Sigmoid colon (tissue), 7 donors: Measurements from ENCODE around the gene LFNG. TPM values are rescaled to one million over a fixed set of nuclear protein-coding genes. Genes with fewer than 3 reads are reported as not detected.

Experiments used
- DNase-seq: peaks from one replicate; pipeline ENCODE4 v3.0.0-alpha.2; 2019
- H3K27ac ChIP-seq, 4 donors: fragments of 200-600 bp; sonication (generic); one replicate each; pipeline ENCODE4 v1.5.1; 2016 to 2019; ENCODE audit warnings: mild to moderate bottlenecking in 1 of 4
- H3K27me3 ChIP-seq, 3 donors: fragments of 200-600 bp; sonication (generic); one replicate each; pipeline ENCODE4 v1.5.1; 2019; ENCODE audit warnings: mild to moderate bottlenecking in 1 of 3
- H3K36me3 ChIP-seq, 4 donors: fragments of 200-600 bp; sonication (generic); one replicate each; pipeline ENCODE4 v1.5.1; 2016 to 2019
- H3K4me1 ChIP-seq, 4 donors: fragments of 200-600 bp; sonication (generic); one replicate each; pipeline ENCODE4 v1.5.1; 2017 to 2019
- H3K4me3 ChIP-seq, 4 donors: fragments of 200-600 bp; sonication (generic); one replicate each; pipeline ENCODE4 v1.5.1; 2017 to 2019; ENCODE audit warnings: mild to moderate bottlenecking in 2 of 4, moderate library complexity in 1 of 4
- H3K9me3 ChIP-seq, 4 donors: fragments of 200-600 bp in 3 of 4; sonication (generic) in 3 of 4; one replicate each; pipeline versions ENCODE4 v1.5.1 to v1.6.1; 2013 to 2019
- EP300 ChIP-seq, 4 donors: sonication (generic); formaldehyde crosslinking; IDR thresholded peaks; one replicate each; pipeline ENCODE4 v1.6.1; 2017; ENCODE audit warnings: antibody characterized with exemption in 4 of 4
- POLR2A ChIP-seq, 2 donors: fragments of 450-650 bp; IDR thresholded peaks; one replicate each; pipeline ENCODE4 v1.6.1; 2016; ENCODE audit warnings: antibody characterized with exemption in 2 of 2, mild to moderate bottlenecking in 2 of 2, moderate library complexity in 2 of 2
- POLR2AphosphoS5 ChIP-seq, 4 donors: sonication (generic); formaldehyde crosslinking; IDR thresholded peaks; one replicate each; pipeline ENCODE4 v1.6.1; 2017; ENCODE audit warnings: antibody characterized with exemption in 4 of 4
- WGBS, 2 donors: extraction: QIAGEN DNeasy Blood & Tissue Kit; methylation state at CpG; one replicate each; pipeline ENCODE4 v1.1.7; 2013; 5-methylcytosine and 5-hydroxymethylcytosine counted together
- intact Hi-C: fragments of 100-400 bp; cut with DNase I; formaldehyde crosslinking; loops from one replicate; pipeline ENCODE4 v1.15.1; 2023
- polyA plus RNA-seq, 3 donors: library from polyadenylated mRNA; stranded (reverse); fragments of 200-250 nt; gene quantifications; one replicate each; pipeline ENCODE4 v1.2.3, GENCODE V29; 2013
- total RNA-seq, 4 donors: library from RNA; depleted of rRNA; stranded (reverse); fragments of >200 nt; gene quantifications; one replicate each; pipeline ENCODE4 v1.1.0, GENCODE V29; 2016
- TF ChIP-seq, protein P1 (sequence below), 4 experiments: fragments of 450-650 bp in 3 of 4; fragments of 200-600 bp in 1 of 4; IDR thresholded peaks; one replicate each; pipeline ENCODE4 v1.5.1; 2016 to 2019; ENCODE audit warnings: antibody characterized with exemption in 4 of 4, mild to moderate bottlenecking in 3 of 4, moderate library complexity in 2 of 4
- donor health status: healthy with polysubstance abuse.
- donor health status: Bipolar disorder and iron deficiency.
- donor health status: healthy.

The LFNG gene
- total and polyA plus RNA-seq, 7 donors, result 1.8 to 34.5 (median 5.8) TPM

DNA sequence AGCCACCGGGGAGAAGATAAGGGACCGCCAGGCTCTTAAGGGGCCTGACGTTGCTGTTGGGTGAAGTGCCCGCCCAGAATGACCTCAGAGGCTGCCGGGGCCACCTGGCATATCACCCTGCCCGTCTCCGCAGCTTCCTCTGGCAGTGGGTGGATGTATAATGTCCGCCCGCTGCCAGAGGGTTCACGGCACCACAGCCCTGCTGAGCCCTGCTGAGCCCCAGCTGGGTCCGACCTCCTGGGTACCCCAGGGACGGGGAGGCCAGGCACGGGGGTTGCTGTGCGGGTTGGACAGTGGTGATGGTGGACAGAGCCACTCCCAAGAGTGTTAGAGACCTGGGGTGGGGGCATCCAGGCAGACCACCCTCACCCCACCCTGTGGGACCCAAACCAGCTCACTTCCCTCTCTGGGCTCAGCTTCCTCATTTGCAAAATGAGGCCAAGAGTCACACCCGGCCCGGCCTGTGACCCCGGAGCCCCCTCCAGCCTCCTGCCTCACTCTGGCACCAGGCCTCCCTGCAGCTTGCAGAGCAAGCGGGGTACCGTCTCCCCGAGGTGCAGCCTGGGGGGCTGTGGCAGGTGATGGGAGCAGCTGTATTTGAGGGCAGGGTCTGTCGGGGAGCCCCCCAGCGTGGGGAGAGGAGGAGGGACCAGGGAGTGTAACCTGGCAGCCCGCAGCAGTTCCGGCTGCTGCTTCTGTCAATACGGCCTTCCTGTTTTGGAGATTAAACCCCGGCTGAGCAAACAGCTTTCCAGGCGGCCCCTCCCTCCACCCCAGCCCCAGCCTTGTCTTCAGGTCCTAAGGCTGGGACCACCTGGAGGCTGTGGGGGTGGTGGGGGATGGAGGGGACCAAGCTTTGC is 8.4 kb upstream of the LFNG start:
- Histone ChIP-seq H3K4me1 (peaks cover 0 to 16% (median 10%) of the 10 kb centered on the region in 4 donors), H3K27ac (peak overlapping the region; percentile 15 to 49 (median 32)), H3K27me3 (no peaks in the 10 kb centered on the region), H3K9me3 (no peaks in the 10 kb centered on the region), H3K36me3 (no peaks in the 10 kb centered on the region), H3K4me3 (no peak overlapping the region)
- DNase-seq, result no peak
- WGBS, 2 donors, result 13 to 19% methylated on average over 27 of the region's 27 CpGs
- no peak for TF ChIP-seq EP300 (IDR thresholded peaks at IDR 0.05)
- TF ChIP-seq POLR2AphosphoS5 (IDR thresholded peaks at IDR 0.05), result no peak
- TF ChIP-seq, protein P1, sequence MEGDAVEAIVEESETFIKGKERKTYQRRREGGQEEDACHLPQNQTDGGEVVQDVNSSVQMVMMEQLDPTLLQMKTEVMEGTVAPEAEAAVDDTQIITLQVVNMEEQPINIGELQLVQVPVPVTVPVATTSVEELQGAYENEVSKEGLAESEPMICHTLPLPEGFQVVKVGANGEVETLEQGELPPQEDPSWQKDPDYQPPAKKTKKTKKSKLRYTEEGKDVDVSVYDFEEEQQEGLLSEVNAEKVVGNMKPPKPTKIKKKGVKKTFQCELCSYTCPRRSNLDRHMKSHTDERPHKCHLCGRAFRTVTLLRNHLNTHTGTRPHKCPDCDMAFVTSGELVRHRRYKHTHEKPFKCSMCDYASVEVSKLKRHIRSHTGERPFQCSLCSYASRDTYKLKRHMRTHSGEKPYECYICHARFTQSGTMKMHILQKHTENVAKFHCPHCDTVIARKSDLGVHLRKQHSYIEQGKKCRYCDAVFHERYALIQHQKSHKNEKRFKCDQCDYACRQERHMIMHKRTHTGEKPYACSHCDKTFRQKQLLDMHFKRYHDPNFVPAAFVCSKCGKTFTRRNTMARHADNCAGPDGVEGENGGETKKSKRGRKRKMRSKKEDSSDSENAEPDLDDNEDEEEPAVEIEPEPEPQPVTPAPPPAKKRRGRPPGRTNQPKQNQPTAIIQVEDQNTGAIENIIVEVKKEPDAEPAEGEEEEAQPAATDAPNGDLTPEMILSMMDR (IDR thresholded peaks at IDR 0.05), result no peak
- TF ChIP-seq POLR2A (IDR thresholded peaks at IDR 0.05), result no peak
- intact Hi-C loops, result no loop called here

GRCh38 chr7:2511769-2512168 is 7.8 kb upstream of the LFNG start:
- 20 to 34% methylated on average over 18 of the region's 18 CpGs for WGBS, 2 donors
- no peaks in the 10 kb centered on the region for H3K36me3 ChIP-seq
- H3K27ac ChIP-seq, result peak overlapping the region in 3 of 4 donors; percentile 15 to 49 (median 37)
- H3K9me3 ChIP-seq, result no peaks in the 10 kb centered on the region
- no peak for DNase-seq
- H3K27me3 ChIP-seq, result no peaks in the 10 kb centered on the region
- no peak for TF ChIP-seq EP300 (IDR thresholded peaks at IDR 0.05)
- TF ChIP-seq, protein P1 (IDR thresholded peaks at IDR 0.05), result no peak
- no peak for TF ChIP-seq POLR2A (IDR thresholded peaks at IDR 0.05)
- intact Hi-C loops, result no loop called here
- no peak overlapping the region for H3K4me3 ChIP-seq
- H3K4me1 ChIP-seq, result peaks cover 0 to 16% (median 10%) of the 10 kb centered on the region in 4 donors

DNA sequence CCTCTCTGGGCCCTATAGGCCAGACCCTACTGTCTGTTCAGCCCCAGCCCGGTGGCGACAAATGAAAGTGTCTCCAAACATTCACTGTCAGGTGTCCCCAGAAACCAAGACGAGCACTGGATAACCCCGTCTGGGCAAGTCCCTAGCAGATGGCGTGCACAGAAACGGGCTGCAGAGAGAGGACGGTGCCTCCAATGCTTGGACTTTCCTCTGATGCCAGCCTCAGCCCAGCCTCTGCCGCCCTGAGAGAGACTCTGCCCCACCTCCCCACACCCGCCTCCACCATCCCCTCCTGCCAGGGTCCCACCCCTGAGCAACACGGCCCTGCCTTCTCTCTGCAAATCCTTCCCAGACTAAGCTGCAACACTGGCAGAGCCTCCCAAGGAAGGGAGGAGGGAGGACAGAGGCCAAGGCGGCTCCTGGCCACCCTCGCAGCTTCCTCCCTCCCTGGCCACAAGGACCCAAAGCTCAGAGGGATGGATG is 7.4 kb upstream of the LFNG start:
- TF ChIP-seq POLR2A (IDR thresholded peaks at IDR 0.05) (no peak), POLR2AphosphoS5 (IDR thresholded peaks at IDR 0.05) (no peak), EP300 (IDR thresholded peaks at IDR 0.05) (no peak)
- TF ChIP-seq, protein P1 (IDR thresholded peaks at IDR 0.05), result no peak
- H3K4me3 ChIP-seq, result no peak overlapping the region
- H3K36me3 ChIP-seq, result no peaks in the 10 kb centered on the region
- peak overlapping the region in 2 of 4 donors; percentile 37 to 49 for H3K27ac ChIP-seq
- H3K27me3 ChIP-seq, result no peaks in the 10 kb centered on the region
- WGBS, 2 donors, result 9 to 30% methylated on average over 12 of the region's 12 CpGs
- intact Hi-C loops, result no loop called here
- no peaks in the 10 kb centered on the region for H3K9me3 ChIP-seq
- H3K4me1 ChIP-seq, result peaks cover 0 to 16% (median 10%) of the 10 kb centered on the region in 4 donors
- DNase-seq, result no peak

DNA sequence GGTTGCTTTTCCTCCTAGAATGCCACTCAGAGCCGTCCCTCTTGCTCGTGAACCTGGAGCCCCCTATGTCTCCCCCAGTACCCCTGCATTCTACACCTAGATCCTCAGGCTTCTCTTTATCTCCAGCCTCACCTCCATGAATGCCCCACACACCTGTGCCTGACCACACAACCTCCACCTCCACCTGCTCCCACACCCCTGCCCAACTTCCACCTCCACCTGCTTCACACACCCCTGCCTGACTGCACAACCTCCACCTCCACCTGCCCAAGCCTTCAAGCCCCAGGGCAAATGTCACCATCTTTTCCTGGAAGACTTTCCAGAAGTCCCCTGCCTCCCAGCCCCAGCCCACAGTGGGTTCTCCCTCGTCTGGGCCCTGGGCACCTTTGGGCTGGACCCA is 6.9 kb upstream of the LFNG start:
- WGBS, 2 donors, result 70 to 81% methylated on average over 3 of the region's 3 CpGs
- no peak for DNase-seq
- Histone ChIP-seq H3K4me3 (no peak overlapping the region), H3K27me3 (no peaks in the 10 kb centered on the region), H3K27ac (no peak overlapping the region), H3K4me1 (peaks cover 0 to 16% (median 10%) of the 10 kb centered on the region in 4 donors), H3K36me3 (no peaks in the 10 kb centered on the region), H3K9me3 (no peaks in the 10 kb centered on the region)
- intact Hi-C loops, result no loop called here
- TF ChIP-seq POLR2AphosphoS5 (IDR thresholded peaks at IDR 0.05), result no peak
- no peak for TF ChIP-seq EP300 (IDR thresholded peaks at IDR 0.05)
- TF ChIP-seq, protein P1 (IDR thresholded peaks at IDR 0.05), result no peak
- no peak for TF ChIP-seq POLR2A (IDR thresholded peaks at IDR 0.05)
